ENCODE data around the gene SLC24A4.

The SLC24A4 gene

DNA sequence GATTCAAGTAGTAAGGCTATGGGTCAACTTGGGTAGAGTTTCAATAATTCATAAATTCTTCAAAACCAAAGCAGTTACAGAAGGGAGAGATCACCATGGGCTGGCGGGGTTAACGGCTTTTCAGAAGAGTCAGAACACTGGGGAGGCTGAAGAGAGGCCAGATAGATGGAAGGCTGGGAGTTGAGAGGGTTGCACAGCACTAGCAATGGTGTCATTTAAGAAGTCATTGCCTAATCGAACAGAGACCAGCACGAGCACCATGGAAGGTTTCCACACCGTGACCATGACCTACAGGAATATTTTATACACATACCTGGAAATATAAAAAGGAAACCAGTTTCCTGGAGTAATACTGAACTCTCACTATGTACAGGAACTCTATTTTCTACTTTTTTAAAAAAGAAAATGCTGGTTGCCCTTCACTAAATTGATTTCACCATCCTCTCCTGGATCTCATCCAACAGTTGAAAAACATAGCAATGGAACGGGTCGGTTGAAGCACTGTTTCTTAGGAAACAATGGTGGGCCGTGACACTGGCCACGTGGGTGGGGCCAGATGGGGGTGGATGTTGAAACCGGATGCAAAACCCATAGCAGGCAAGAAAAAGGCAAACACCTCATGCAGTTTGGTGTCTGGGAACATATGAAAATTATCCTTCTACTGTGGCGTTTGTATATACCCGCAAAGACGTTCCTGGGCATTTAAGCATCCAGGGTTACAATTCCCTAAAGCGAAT is 152.7 kb downstream of the SLC24A4 start:
- H3K9me3 ChIP-seq (ENCODE audit: control insufficient read depth, low read length), result no peaks in the 10 kb centered on the region
- H3K4me3 ChIP-seq (ENCODE audit: extremely low read depth, insufficient read depth, low read length, poor library complexity, severe bottlenecking), result no peak overlapping the region
- no peak overlapping the region for H3K27ac ChIP-seq (ENCODE audit: low read depth, low read length, severe bottlenecking)
- peaks cover 11% of the 10 kb centered on the region for H3K4me1 ChIP-seq (ENCODE audit: control insufficient read depth, insufficient read depth, low read length, poor library complexity, severe bottlenecking)
- 94 to 97% methylated on average over 7 to 12 of the region's 14 CpGs for WGBS, 2 experiments (ENCODE audit: insufficient coverage in 2 of 2)
- H3K36me3 ChIP-seq (ENCODE audit: control insufficient read depth, insufficient read depth, low read length), result no peaks in the 10 kb centered on the region

DNA sequence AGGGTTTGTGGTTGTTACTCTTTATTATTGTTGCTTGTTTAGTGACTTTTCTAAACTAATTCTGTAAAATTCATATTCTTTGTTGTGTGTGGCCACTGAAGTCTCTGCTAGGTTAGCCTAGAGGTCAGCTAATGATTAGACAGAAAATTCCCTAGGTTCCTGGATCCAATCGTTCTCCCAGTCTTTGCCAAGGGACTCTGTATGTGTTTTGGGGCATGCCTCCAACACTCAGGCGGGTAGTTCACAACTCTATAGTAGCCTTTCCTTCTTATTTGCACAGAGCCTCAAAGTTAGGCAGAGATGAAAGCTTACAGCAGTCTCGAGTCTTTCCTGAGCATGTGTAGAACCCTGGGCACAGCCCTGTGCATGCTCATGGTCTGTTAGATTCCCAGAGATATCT is 157.9 kb downstream of the SLC24A4 start:
- H3K9me3 ChIP-seq (ENCODE audit: control insufficient read depth, low read length), result no peaks in the 10 kb centered on the region
- WGBS, 2 experiments (ENCODE audit: insufficient coverage in 2 of 2), result 86 to 87% methylated on average over 3 of the region's 3 CpGs
- no peak overlapping the region for H3K4me3 ChIP-seq (ENCODE audit: extremely low read depth, insufficient read depth, low read length, poor library complexity, severe bottlenecking)
- no peaks in the 10 kb centered on the region for H3K36me3 ChIP-seq (ENCODE audit: control insufficient read depth, insufficient read depth, low read length)
- no peaks in the 10 kb centered on the region for H3K4me1 ChIP-seq (ENCODE audit: control insufficient read depth, insufficient read depth, low read length, poor library complexity, severe bottlenecking)
- H3K27ac ChIP-seq (ENCODE audit: low read depth, low read length, severe bottlenecking), result no peak overlapping the region

GRCh38 chr14:92481386-92481785 is 158.4 kb downstream of the SLC24A4 start:
- H3K4me1 ChIP-seq (ENCODE audit: control insufficient read depth, insufficient read depth, low read length, poor library complexity, severe bottlenecking), result no peaks in the 10 kb centered on the region
- no peak overlapping the region for H3K4me3 ChIP-seq (ENCODE audit: extremely low read depth, insufficient read depth, low read length, poor library complexity, severe bottlenecking)
- H3K36me3 ChIP-seq (ENCODE audit: control insufficient read depth, insufficient read depth, low read length), result no peaks in the 10 kb centered on the region
- 60% methylated on average over 1 of the region's 1 CpG; no CpG with 5 or more reads in 1 of the 2 experiments for WGBS, 2 experiments (ENCODE audit: insufficient coverage in 2 of 2)
- H3K27ac ChIP-seq (ENCODE audit: low read depth, low read length, severe bottlenecking), result no peak overlapping the region
- no peaks in the 10 kb centered on the region for H3K9me3 ChIP-seq (ENCODE audit: control insufficient read depth, low read length)

DNA sequence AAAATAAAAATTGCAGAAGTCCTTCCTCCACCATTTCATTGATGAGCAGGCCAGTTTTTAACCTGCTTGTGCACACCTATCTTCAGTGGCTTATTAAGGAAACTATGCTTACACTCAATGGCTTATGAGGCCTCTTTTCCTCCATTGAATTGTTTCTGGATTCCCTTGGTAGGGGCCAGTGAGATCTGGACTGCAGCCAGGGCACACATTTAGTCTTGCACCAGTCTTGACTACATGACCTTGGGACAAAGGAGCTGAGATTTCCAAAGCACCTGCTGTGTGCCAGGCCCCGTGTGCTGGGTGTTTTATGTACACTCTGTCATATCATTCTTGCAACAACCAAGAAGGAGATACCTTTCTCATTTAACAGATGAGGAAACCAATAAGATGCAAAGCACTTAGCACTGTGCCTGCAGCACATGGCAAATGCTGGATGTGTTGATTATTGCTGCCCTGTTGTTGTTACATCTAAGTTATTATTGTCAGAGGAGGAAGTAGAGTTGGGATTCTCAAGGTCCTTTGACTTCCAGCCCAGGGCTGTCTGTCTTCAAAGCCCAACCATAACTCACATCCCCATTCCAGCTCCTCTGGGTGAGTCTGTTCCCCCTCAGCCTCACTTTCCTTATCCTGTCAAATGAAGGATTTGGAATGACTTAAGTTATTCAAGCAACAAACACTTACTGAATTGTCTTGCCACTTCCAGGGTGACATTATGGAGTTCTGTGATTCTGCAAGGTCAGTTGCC is 159.0 kb downstream of the SLC24A4 start:
- Histone ChIP-seq H3K36me3 (ENCODE audit: control insufficient read depth, insufficient read depth, low read length) (no peaks in the 10 kb centered on the region), H3K27ac (ENCODE audit: low read depth, low read length, severe bottlenecking) (no peak overlapping the region), H3K4me1 (ENCODE audit: control insufficient read depth, insufficient read depth, low read length, poor library complexity, severe bottlenecking) (no peaks in the 10 kb centered on the region), H3K4me3 (ENCODE audit: extremely low read depth, insufficient read depth, low read length, poor library complexity, severe bottlenecking) (no peak overlapping the region), H3K9me3 (ENCODE audit: control insufficient read depth, low read length) (no peaks in the 10 kb centered on the region)
- WGBS, 2 experiments (ENCODE audit: insufficient coverage in 2 of 2), result 86 to 100% methylated on average over 1 of the region's 1 CpG

DNA sequence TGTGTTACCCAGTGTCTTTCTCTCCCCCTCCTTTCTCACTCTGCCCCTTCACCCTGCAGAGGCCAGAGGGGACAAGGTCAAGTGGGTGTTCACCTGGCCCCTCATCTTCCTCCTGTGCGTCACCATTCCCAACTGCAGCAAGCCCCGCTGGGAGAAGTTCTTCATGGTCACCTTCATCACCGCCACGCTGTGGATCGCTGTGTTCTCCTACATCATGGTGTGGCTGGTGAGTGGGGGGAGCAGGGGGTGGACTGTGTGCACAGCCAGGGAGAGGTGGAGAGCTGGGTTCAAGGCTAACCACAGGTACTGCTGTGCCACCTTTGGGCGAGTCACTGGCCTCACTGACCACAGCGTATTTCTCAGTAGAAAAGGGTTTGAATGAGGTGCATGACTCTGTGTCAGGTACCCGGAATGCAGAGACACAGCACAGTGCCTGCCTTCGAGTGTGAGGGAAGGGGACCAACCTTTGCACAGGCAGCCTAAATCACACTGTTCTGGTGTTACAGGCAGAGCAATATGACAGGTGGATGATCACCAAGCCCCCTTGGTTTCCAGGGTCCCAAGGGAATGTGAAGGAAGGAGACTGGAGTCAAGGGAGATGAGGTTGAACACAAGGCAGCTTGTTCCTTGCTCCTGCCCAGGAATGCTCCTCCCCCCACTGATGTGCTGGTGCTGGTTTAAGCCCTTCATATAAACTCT is 159.8 kb downstream of the SLC24A4 start:
- peaks cover 2% of the 10 kb centered on the region for H3K4me1 ChIP-seq (ENCODE audit: control insufficient read depth, insufficient read depth, low read length, poor library complexity, severe bottlenecking)
- WGBS, 2 experiments (ENCODE audit: insufficient coverage in 2 of 2), result 92 to 96% methylated on average over 8 to 9 of the region's 9 CpGs
- no peaks in the 10 kb centered on the region for H3K9me3 ChIP-seq (ENCODE audit: control insufficient read depth, low read length)
- H3K4me3 ChIP-seq (ENCODE audit: extremely low read depth, insufficient read depth, low read length, poor library complexity, severe bottlenecking), result no peak overlapping the region
- H3K27ac ChIP-seq (ENCODE audit: low read depth, low read length, severe bottlenecking), result no peak overlapping the region
- H3K36me3 ChIP-seq (ENCODE audit: control insufficient read depth, insufficient read depth, low read length), result no peaks in the 10 kb centered on the region

DNA sequence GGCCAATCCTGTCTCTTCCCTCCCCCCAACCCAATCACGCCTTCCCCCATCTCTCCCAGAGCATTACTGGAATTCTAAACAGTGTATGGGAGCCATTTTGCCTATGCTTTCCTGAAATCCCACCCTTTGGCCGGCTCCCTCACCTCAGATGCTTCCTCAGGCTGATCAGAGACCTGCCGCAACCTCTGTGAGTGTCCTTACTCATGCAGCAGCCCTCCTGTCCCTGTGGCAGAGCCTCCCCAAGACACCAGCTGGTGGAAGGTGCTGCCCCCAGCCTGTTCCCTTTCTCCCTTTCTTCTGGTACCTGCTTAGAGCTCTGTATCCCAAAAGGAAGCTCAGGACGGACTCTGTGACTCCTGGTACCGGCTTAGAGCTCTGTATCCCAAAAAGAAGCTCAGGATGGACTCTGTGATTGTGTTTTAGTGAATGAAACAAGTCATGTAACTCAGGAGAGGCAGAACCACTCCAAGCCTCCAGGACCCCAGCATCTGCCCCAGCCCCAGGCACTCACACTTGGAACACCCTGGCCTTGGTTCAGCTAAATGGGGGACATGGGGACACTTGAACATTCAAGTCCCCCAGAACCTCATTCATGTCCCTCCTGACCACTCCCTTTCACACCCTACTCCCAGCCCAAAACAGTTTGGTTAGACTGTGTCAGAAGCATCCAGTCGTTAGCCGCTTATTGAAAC is 161.3 kb downstream of the SLC24A4 start:
- H3K27ac ChIP-seq (ENCODE audit: low read depth, low read length, severe bottlenecking), result no peak overlapping the region
- H3K4me3 ChIP-seq (ENCODE audit: extremely low read depth, insufficient read depth, low read length, poor library complexity, severe bottlenecking), result no peak overlapping the region
- H3K36me3 ChIP-seq (ENCODE audit: control insufficient read depth, insufficient read depth, low read length), result no peaks in the 10 kb centered on the region
- H3K4me1 ChIP-seq (ENCODE audit: control insufficient read depth, insufficient read depth, low read length, poor library complexity, severe bottlenecking), result peaks cover 4% of the 10 kb centered on the region
- WGBS, 2 experiments (ENCODE audit: insufficient coverage in 2 of 2), result 81 to 94% methylated on average over 5 of the region's 7 CpGs
- no peaks in the 10 kb centered on the region for H3K9me3 ChIP-seq (ENCODE audit: control insufficient read depth, low read length)

DNA sequence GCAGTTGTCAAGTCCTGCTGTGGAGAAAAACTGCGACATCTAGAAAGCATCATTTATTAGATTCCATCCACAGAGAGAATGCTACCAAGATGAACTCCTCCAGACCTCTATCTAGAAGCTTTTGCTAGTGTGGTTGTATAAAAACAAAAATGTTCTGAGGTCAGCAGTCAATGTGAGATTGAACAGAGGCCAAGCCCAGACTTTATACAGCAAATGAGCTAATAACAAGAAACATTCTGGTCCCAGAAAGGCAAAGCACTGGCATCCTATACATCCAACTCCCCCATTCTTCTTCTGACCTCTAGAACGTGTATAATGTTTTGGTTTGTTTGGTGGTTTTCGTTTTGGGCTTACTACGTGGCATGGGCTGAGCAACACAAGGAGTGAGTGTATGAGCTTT is 163.9 kb downstream of the SLC24A4 start:
- no peak overlapping the region for H3K27ac ChIP-seq (ENCODE audit: low read depth, low read length, severe bottlenecking)
- peaks cover 4% of the 10 kb centered on the region for H3K4me1 ChIP-seq (ENCODE audit: control insufficient read depth, insufficient read depth, low read length, poor library complexity, severe bottlenecking)
- no peak overlapping the region for H3K4me3 ChIP-seq (ENCODE audit: extremely low read depth, insufficient read depth, low read length, poor library complexity, severe bottlenecking)
- WGBS, 2 experiments (ENCODE audit: insufficient coverage in 2 of 2), result 80 to 83% methylated on average over 1 to 2 of the region's 4 CpGs
- no peaks in the 10 kb centered on the region for H3K9me3 ChIP-seq (ENCODE audit: control insufficient read depth, low read length)
- H3K36me3 ChIP-seq (ENCODE audit: control insufficient read depth, insufficient read depth, low read length), result no peaks in the 10 kb centered on the region

DNA sequence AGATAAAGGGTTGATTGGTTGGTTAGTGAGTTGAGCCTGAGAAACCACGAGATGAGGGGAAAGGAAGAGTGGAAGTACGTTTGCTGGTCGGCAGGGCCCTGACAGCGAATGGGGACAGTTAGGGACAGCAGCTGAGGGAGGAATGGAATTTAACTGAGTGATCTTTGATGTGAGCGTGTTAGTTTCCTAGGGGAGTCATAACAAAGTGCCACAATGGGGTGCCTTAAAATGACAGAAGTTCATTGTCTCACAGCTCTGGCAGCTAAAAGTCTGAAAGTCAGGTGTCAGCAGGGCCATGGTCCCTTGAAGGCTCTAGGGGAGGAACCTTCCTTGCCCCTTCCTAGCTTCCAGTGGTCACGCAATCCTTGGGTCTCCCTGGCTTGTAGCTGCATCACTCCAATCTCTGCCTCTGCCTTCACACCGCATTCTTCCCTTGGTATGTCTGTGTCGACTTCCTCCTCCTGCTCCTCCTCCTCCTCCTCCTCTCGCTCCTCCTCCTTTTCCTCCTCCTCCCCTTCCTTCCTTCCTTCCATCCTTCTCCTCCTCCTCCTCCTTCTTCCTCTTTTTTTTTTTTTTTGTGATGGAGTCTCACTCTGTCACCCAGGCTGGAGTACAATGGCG is 164.7 kb downstream of the SLC24A4 start:
- Histone ChIP-seq H3K9me3 (ENCODE audit: control insufficient read depth, low read length) (no peaks in the 10 kb centered on the region), H3K36me3 (ENCODE audit: control insufficient read depth, insufficient read depth, low read length) (no peaks in the 10 kb centered on the region), H3K27ac (ENCODE audit: low read depth, low read length, severe bottlenecking) (no peak overlapping the region), H3K4me1 (ENCODE audit: control insufficient read depth, insufficient read depth, low read length, poor library complexity, severe bottlenecking) (peaks cover 4% of the 10 kb centered on the region), H3K4me3 (ENCODE audit: extremely low read depth, insufficient read depth, low read length, poor library complexity, severe bottlenecking) (no peak overlapping the region)
- 38 to 46% methylated on average over 5 to 8 of the region's 10 CpGs for WGBS, 2 experiments (ENCODE audit: insufficient coverage in 2 of 2)

DNA sequence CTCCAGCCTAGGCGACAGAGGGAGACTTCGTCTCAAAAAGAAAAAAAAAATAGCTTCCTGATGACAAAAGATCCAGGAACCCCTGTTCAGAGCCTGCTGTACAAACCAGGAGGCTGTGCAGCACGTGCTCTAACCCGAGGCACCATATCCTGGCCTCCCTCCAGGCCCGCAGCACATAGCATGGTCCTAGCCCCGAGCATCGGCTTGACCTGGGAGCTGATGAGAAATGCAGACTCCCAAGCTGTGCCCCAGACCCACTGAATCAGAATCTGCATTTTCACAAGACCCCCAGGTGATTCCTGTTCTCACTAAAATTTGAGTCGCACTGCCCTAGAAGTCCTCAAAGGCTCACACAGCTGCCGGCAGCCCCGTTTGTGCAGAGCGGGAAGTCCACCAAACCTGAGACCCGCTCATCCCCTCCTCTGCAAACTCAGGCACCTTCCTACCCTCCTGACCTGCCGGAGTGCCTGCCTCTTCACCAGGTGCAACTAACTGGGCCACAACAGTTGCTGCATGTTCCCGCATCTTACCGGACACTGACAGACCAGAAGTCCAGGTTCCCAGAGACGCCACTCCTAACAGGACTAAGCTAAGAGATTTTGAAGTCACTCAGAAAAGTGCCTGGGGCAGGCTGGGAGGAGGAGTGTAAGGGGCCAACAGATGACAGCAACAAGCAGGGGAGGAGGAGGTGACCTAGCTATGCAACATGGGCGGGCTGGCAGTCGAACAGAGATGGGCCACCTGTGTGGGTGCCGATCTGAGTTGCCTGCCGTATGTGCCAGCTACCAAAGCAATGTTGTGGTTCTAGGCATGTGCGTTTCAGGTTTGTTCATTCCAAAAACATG is 166.7 kb downstream of the SLC24A4 start:
- H3K27ac ChIP-seq (ENCODE audit: low read depth, low read length, severe bottlenecking), result no peak overlapping the region
- no peak overlapping the region for H3K4me3 ChIP-seq (ENCODE audit: extremely low read depth, insufficient read depth, low read length, poor library complexity, severe bottlenecking)
- H3K9me3 ChIP-seq (ENCODE audit: control insufficient read depth, low read length), result no peaks in the 10 kb centered on the region
- no peaks in the 10 kb centered on the region for H3K36me3 ChIP-seq (ENCODE audit: control insufficient read depth, insufficient read depth, low read length)
- 92 to 95% methylated on average over 21 of the region's 21 CpGs for WGBS, 2 experiments (ENCODE audit: insufficient coverage in 2 of 2)
- H3K4me1 ChIP-seq (ENCODE audit: control insufficient read depth, insufficient read depth, low read length, poor library complexity, severe bottlenecking), result peaks cover 10% of the 10 kb centered on the region

Measured in mesodermal cell (in vitro differentiated cells).